Aorta (tissue), 5 donors: ENCODE results near the gene CFAP20. TPM values are rescaled to one million over a fixed set of nuclear protein-coding genes. Genes with fewer than 3 reads are reported as not detected.

Experiments used
- ATAC-seq: fragments of 200-7000 bp; cut with Tn5 transposase; one replicate; pipeline ENCODE4 v1.9.1; 2022; ENCODE audit warnings: moderate library complexity; ENCODE audit not compliant: low FRiP score
- DNase-seq, 2 donors: peaks; one replicate each; pipeline ENCODE4 v3.0.0-alpha.2; 2020
- H3K27ac ChIP-seq, 2 donors: one replicate each; pipeline ENCODE4 v1.5.1; 2013; ENCODE audit warnings: low read length in 2 of 2, mild to moderate bottlenecking in 2 of 2, moderate library complexity in 2 of 2, control low read depth in 1 of 2, inconsistent platforms in 1 of 2, low read depth in 1 of 2
- H3K27me3 ChIP-seq, 2 donors: one replicate each; pipeline ENCODE4 v1.6.1; 2013; ENCODE audit warnings: control low read depth in 1 of 2, low read length in 1 of 2, mild to moderate bottlenecking in 1 of 2, moderate library complexity in 1 of 2; ENCODE audit not compliant: insufficient read depth in 2 of 2, control insufficient read depth in 1 of 2
- H3K36me3 ChIP-seq, 2 donors: one replicate each; pipeline ENCODE4 v1.6.1; 2013; ENCODE audit warnings: control low read depth in 1 of 2, low read length in 1 of 2, mild to moderate bottlenecking in 1 of 2; ENCODE audit not compliant: insufficient read depth in 2 of 2, control insufficient read depth in 1 of 2
- H3K4me1 ChIP-seq, 2 donors: one replicate each; pipeline ENCODE4 v1.6.1; 2013; ENCODE audit warnings: low read length in 2 of 2, control low read depth in 1 of 2, mild to moderate bottlenecking in 1 of 2, moderate library complexity in 1 of 2; ENCODE audit not compliant: insufficient read depth in 2 of 2, control insufficient read depth in 1 of 2
- H3K4me3 ChIP-seq, 2 donors: one replicate each; pipeline ENCODE4 v1.5.1; 2013; ENCODE audit warnings: low read length in 2 of 2, control low read depth in 1 of 2, mild to moderate bottlenecking in 1 of 2
- H3K9me3 ChIP-seq: one replicate; pipeline ENCODE4 v1.6.1; 2013; ENCODE audit warnings: mild to moderate bottlenecking, low read length; ENCODE audit not compliant: control insufficient read depth
- WGBS, 2 donors: extraction: QIAGEN DNeasy Blood & Tissue Kit; methylation state at CpG; one replicate each; pipeline ENCODE4 v1.1.7; 2013; 5-methylcytosine and 5-hydroxymethylcytosine counted together
- intact Hi-C, 2 donors: fragments of 100-400 bp; cut with DNase I; formaldehyde crosslinking; loops; one replicate each; pipeline versions ENCODE4 v1.14.2 to v1.15.0; 2022
- polyA plus RNA-seq, 2 donors: library from polyadenylated mRNA; stranded (reverse); fragments of 200-250 nt; gene quantifications; one replicate each; pipeline ENCODE4 v1.2.3, GENCODE V29; 2013
- total RNA-seq, 2 donors: library from RNA; stranded (reverse); fragmentation: NEBNext Ultra II Directional; extraction: Animal tissue kit (Norgen Biotek cat#: 25700); gene quantifications; one replicate each; pipeline ENCODE4 v1.2.1, GENCODE V29; 2021
- donor health status: healthy with polysubstance abuse.
- donor health status: Bipolar disorder and iron deficiency.
- donor health status: DM: no; HTN: no; CAD: no.
- donor health status: DM: no; HTN: no; CAD: no.
- donor health status: DM: yes; HTN: yes; CAD: no.

The CFAP20 gene
- total and polyA plus RNA-seq, 4 donors, result 16.6 to 22.4 (median 18.1) TPM

GRCh38 chr16:58120234-58120633 lies 8.9 kb downstream of the CFAP20 start:
- intact Hi-C loops, result loop anchor here in 1 of 2 donors (5.0 kb wide), 1 partner anchor 98 kb away; no protein-coding TSS in a partner anchor
- ATAC-seq (no peak), DNase-seq (no peak)
- Histone ChIP-seq H3K4me1 (peaks cover 5 to 9% of the 10 kb centered on the region in 2 donors), H3K9me3 (no peaks in the 10 kb centered on the region), H3K27ac (no peak overlapping the region), H3K36me3 (peaks cover 0 to 2% of the 10 kb centered on the region in 2 donors), H3K4me3 (no peak overlapping the region), H3K27me3 (no peaks in the 10 kb centered on the region)
- 34 to 39% methylated on average over 3 of the region's 3 CpGs for WGBS, 2 donors

DNA sequence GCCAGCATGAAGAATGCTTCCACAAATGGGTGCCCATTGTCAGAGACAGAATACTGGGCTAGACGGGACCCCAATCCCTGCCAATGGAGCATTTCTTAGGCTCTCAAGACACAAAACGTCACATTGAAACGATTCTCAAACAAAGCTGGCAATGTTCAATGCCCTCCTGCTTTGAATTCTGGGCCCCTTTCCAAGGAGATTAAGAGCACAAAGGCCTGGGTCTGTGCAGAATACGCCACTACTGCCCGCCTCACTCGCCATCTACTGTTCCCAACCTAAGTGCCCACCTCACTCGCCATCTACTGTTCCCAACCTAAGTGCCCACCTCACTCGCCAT lies 9.7 kb downstream of the CFAP20 start:
- no peak overlapping the region for H3K27ac ChIP-seq
- WGBS, 2 donors, result 34 to 42% methylated on average over 8 of the region's 8 CpGs

GRCh38 chr16:58118801-58119508 lies 10.2 kb downstream of the CFAP20 start:
- Histone ChIP-seq H3K27ac (no peak overlapping the region), H3K4me1 (peaks cover 5 to 9% of the 10 kb centered on the region in 2 donors), H3K9me3 (no peaks in the 10 kb centered on the region), H3K27me3 (no peaks in the 10 kb centered on the region), H3K36me3 (peaks cover 0 to 7% of the 10 kb centered on the region in 2 donors), H3K4me3 (no peak overlapping the region)
- intact Hi-C loops, result no loop called here
- no peak for ATAC-seq
- WGBS, 2 donors, result 32 to 37% methylated on average over 5 of the region's 5 CpGs
- DNase-seq, result no peak

More for the DNA sequence above, 9.7 kb downstream of the CFAP20 start:
- Histone ChIP-seq H3K27me3 (no peaks in the 10 kb centered on the region), H3K9me3 (no peaks in the 10 kb centered on the region), H3K4me3 (no peak overlapping the region), H3K36me3 (peaks cover 0 to 6% of the 10 kb centered on the region in 2 donors), H3K4me1 (peaks cover 5 to 9% of the 10 kb centered on the region in 2 donors)
- no peak for DNase-seq
- intact Hi-C loops, result no loop called here
- ATAC-seq, result no peak

DNA sequence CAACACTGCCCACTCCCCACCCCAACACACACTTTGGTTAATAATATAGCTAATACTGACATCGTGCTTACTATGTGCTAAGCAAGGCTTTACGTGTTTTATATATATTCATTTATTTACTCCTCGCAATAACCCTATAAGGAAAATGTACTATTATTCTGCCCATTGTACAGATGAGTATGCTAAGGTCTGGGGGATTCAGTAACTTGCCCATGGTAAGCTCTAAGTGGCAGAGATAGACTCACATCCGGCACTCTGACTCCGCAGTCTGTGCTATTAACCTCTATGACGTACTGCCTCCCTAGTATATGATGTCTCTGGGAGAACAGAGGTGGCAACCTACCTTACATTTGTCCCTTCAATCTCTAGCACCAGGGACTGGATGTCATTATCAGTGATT lies 12.7 kb downstream of the CFAP20 start:
- Histone ChIP-seq H3K27ac (no peak overlapping the region), H3K9me3 (no peaks in the 10 kb centered on the region), H3K4me3 (no peak overlapping the region), H3K36me3 (peaks cover 0 to 8% of the 10 kb centered on the region in 2 donors), H3K4me1 (peaks cover 5 to 9% of the 10 kb centered on the region in 2 donors), H3K27me3 (no peaks in the 10 kb centered on the region)
- intact Hi-C loops, result no loop called here
- no peak for DNase-seq
- no peak for ATAC-seq
- 94 to 96% methylated on average over 6 of the region's 6 CpGs for WGBS, 2 donors

- no peaks in the 10 kb centered on the region for H3K27me3 ChIP-seq
- no peak overlapping the region for H3K4me3 ChIP-seq
- no peak for ATAC-seq
- H3K36me3 ChIP-seq, result peaks cover 0 to 8% of the 10 kb centered on the region in 2 donors
- intact Hi-C loops, result no loop called here
- DNase-seq, result no peak
- WGBS, 2 donors, result 65 to 78% methylated on average over 6 of the region's 6 CpGs
- peaks cover 5 to 8% of the 10 kb centered on the region in 2 donors for H3K4me1 ChIP-seq
- no peaks in the 10 kb centered on the region for H3K9me3 ChIP-seq
- H3K27ac ChIP-seq, result no peak overlapping the region
Measured at GRCh38 chr16:58116081-58116480, 13.1 kb downstream of the CFAP20 start.

GRCh38 chr16:58114827-58115825 lies 14.1 kb downstream of the CFAP20 start:
- no peak overlapping the region for H3K4me3 ChIP-seq
- WGBS, 2 donors, result 91 to 95% methylated on average over 23 of the region's 23 CpGs
- intact Hi-C loops, result no loop called here
- no peaks in the 10 kb centered on the region for H3K9me3 ChIP-seq
- peaks cover 0 to 8% of the 10 kb centered on the region in 2 donors for H3K36me3 ChIP-seq
- H3K27ac ChIP-seq, result no peak overlapping the region
- H3K4me1 ChIP-seq, result peaks cover 2 to 5% of the 10 kb centered on the region in 2 donors
- DNase-seq (no peak), ATAC-seq (no peak)
- no peaks in the 10 kb centered on the region for H3K27me3 ChIP-seq

DNA sequence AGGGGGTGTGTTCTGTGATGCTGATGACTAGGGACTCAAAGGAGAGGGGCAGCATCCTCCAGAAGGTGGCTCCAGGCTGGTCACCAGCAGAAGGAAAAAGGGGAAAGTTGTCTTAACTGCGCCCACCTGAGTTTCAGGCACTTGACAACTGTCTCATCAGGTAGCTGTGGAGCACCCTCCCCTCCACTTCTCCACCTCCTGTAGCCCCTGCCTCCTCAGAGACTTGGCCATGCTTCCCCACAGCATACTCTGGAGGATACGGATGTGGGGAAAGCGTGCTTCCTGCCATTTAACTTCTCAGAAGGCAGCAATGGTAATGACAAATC lies 17.9 kb downstream of the CFAP20 start:
- H3K4me1 ChIP-seq, result no peaks in the 10 kb centered on the region
- H3K9me3 ChIP-seq, result no peaks in the 10 kb centered on the region
- H3K27me3 ChIP-seq, result no peaks in the 10 kb centered on the region
- DNase-seq, result no peak
- peaks cover 0 to 7% of the 10 kb centered on the region in 2 donors for H3K36me3 ChIP-seq
- intact Hi-C loops, result no loop called here
- no peak for ATAC-seq
- no peak overlapping the region for H3K27ac ChIP-seq
- no peak overlapping the region for H3K4me3 ChIP-seq
- WGBS, 2 donors, result 84 to 90% methylated on average over 3 of the region's 3 CpGs

DNA sequence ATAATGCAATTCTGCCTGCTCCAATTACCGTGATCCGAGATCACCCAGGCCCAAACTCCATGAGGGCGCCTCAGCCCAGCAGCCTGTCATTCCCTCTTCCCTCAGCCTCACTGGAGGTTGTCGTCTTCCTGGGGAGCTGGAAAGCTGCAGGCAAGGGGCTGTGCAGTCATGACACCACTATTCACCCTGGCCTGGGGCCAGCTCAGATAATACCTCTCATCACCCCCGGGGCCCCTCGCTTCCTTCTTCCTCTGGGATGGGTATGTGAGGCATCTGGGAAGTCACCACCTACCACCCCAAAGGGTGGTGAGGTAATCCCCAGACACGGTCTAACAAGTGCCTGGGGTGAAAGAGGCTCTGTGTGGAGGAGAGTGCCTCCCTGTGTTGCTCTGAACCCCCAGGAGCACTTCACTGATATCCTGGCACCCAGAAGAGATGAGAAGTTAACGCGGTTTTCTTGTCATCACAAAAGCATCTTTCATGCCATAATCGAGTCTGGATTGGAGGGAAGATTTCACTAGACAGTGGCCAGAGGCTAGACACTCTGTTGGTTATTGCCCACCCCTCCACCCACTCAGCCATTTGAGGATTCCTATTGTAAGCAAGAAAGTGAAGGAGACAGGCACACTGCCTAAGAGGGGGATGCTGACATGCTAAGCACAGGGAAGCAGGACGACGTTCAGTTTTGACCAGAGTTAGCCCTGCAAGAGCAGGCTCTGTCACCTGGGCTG lies 18.4 kb downstream of the CFAP20 start:
- no peak for DNase-seq
- no peak overlapping the region for H3K27ac ChIP-seq
- H3K36me3 ChIP-seq, result peaks cover 0 to 6% of the 10 kb centered on the region in 2 donors
- H3K9me3 ChIP-seq, result no peaks in the 10 kb centered on the region
- H3K4me1 ChIP-seq, result no peaks in the 10 kb centered on the region
- WGBS, 2 donors, result 53 to 56% methylated on average over 12 of the region's 12 CpGs
- ATAC-seq, result no peak
- intact Hi-C loops, result no loop called here
- no peak overlapping the region for H3K4me3 ChIP-seq
- no peaks in the 10 kb centered on the region for H3K27me3 ChIP-seq
